NCI-H2029 (cell line): ENCODE measurements around the gene DDOST.
"Not testable (repeated sequence)": the region's sequence is repeated elsewhere in the genome, so short reads cannot be mapped to it uniquely, and the experiment has no call there.

Experiments
- DNase-seq: peaks from one replicate; lab custom pipeline; 2025; lab: John Stamatoyannopoulos, UW

DDOST gene

DNA sequence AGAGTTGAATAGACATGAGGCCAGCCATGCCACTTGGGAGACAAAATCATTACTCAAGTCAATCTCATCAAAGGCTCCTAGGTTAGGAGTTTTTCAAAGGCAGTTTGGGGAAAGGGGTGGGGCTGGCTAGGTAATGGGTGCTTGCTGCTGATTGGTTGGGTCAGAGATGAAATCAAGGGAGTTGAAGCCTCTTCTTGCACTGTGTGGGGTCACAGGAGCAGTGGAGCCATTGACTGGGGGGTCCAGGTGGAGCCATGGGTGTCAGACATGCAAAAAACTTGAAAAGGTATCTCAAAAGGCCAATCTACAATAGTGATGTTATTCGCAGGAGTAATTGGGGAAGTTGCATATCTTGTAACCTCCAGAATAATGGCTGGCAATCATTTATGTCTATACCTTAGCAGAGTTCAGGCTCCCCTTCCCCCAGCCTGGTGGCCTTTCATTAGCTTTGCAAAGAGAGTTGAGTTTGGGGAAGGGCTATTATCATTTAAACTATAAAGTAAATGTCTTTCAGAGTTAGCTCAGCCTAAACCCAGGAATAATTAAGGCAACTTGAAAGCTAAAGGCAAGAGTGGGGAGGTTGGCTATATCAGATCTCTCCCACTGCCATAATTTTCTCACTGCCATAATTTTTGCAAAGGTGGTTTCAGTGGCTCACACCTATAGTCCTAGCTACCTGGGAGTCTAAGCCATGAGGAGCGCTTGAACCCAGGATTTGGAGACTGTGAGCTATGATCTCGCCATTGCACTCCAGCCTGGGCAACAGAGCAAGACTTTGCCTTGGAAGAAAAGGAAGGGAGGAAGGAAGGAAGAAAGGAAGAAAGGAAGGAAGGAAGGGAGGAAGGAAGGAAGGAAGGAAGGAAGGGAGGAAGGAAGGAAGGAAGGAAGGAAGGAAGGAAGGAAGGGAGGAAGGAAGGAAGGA lies 35.7 kb downstream of the DDOST start:
- no peak for DNase-seq

- DNase-seq: no peak
Measured at GRCh38 chr1:20624709-20625108, 36.5 kb downstream of the DDOST start.

DNA sequence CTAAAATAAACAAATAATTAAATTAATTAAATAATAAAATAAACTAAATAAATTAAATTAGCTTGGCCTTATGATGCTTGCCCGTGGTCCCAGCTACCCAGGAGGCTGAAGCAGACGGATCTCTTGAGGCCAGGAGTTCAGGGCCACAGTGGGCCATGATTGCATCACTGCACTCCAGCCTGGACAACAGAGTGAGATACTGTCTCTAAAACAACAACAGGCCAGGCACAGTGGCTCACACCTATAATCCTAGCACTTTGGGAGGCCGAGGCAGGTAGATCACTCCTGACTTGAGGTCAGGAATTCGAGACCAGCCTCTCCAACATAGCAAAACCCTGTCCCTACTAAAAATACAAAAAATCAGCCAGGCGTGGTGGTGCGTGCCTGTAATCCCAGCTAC lies 40.2 kb downstream of the DDOST start:
- DNase-seq: no peak

DNA sequence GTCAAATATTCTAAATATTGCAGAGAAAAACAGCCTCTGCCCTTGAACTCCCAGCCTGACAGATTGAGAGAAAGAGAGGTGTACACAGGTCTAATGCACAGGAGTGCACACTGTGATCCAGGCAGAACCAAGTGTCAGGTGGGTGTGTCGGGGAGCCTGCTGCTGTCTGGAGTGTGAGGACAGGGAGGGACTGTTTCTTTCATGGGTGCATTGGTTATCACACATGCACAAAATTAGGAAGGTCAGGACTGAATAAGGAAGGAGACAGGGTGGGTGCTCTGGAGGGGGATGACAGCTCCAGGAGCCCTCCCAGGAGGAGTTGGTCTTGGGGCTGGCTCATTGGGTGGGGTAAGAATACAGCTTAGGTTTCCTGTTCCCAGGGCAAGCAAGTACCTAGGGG lies 41.2 kb downstream of the DDOST start:
- no peak for DNase-seq

GRCh38 chr1:20618550-20618949 lies 42.6 kb downstream of the DDOST start:
- no peak for DNase-seq

- DNase-seq: no peak
Measured at GRCh38 chr1:20616847-20617487, 44.2 kb downstream of the DDOST start.

GRCh38 chr1:20615946-20616846 lies 45.0 kb downstream of the DDOST start:
- DNase-seq: no peak

GRCh38 chr1:20614131-20614579 lies 47.0 kb downstream of the DDOST start:
- DNase-seq: no peak

DNA sequence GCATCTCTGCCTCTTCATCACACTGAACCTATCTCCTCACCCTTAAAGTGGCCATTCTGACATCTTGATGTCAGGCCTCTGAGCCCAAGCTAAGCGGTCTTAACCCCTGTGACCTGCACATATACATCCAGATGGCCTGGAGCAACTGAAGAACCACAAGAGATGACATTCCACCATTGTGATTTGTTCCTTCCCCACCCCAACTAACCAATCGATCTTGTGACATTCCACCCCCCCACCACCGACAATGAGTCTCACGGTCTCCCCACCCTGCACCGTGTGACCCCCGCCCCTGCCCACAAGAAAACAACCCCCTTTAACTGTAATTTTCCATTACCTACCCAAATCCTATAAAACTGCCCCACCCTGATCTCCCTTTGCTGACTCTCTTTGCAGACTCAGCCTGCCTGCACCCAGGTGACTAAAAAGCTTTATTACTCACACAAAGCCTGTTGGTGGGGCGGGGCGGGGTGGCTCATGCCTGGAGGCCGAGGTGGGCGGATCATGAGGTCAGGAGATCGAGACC lies 48.9 kb downstream of the DDOST start:
- no peak for DNase-seq

- no peak for DNase-seq
Measured at GRCh38 chr1:20611652-20612051, 49.5 kb downstream of the DDOST start.

- DNase-seq: no peak
Measured at GRCh38 chr1:20610970-20611369, 50.2 kb downstream of the DDOST start.

- no peak for DNase-seq
Measured at GRCh38 chr1:20609541-20609940, 51.6 kb downstream of the DDOST start.

- not testable (repeated sequence) for DNase-seq
Measured at GRCh38 chr1:20606801-20607570, 54.2 kb downstream of the DDOST start.

GRCh38 chr1:20604678-20605077 lies 56.5 kb downstream of the DDOST start:
- no peak for DNase-seq

GRCh38 chr1:20603504-20604464 lies 57.4 kb downstream of the DDOST start:
- no peak for DNase-seq

DNA sequence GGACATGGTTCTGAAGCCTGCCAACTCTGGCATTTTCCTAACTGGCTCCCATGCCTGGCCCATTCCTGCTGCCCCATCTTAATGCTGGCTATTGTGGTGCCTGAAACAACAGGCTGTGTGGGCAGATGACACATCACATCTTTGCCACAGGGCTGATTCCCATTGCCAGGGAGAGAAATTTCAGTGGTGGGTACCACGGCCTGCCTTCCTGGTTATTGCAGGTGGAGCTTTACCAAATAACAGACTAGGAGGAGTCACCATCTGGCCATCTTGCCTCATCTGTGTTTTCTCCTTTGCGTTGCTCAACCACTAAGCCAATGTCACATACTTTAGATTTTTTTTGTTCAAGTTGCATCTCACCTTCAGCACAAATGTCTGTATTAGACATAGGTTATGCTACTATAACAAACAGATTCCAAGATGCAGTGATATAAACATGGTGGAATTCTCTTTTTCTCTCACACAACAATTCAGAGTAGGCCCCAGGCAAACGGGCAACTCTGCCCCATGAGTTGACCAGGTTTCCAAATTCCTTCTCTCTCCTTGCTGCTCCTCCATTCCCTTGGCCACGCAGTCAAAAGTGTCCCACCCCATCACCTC lies 58.2 kb downstream of the DDOST start:
- no peak for DNase-seq
